ENCODE data around the gene PHACTR3. TPM values are rescaled to one million over a fixed set of nuclear protein-coding genes. Genes with fewer than 3 reads are reported as not detected.

The PHACTR3 gene
- total RNA-seq, 1 donor from 2014 or later, result 1.1 TPM

DNA sequence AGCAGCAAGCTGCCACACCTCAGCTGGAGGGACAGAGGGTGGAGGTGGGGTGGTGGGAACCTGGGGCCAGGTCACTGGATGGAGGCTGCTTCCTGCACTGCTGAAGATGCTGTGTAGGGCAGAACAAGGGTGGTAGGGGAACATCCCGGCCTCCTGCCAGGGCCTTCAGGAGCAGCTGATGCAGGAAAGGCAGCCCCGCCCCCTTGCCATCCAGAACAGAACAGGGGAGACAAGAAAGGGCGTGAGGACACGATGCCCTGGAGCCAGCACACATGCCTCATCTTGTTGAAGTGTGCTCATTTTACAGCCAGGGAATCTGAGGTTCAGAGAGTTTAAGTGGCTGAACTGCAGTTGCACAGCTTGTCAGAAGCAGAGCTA lies 43.1 kb upstream of the PHACTR3 start:
- H3K4me1 Mint-ChIP-seq (ENCODE audit: low read depth), result no peaks in the 10 kb centered on the region
- H3K27ac Mint-ChIP-seq, result no peak overlapping the region
- TF ChIP-seq, protein P1, sequence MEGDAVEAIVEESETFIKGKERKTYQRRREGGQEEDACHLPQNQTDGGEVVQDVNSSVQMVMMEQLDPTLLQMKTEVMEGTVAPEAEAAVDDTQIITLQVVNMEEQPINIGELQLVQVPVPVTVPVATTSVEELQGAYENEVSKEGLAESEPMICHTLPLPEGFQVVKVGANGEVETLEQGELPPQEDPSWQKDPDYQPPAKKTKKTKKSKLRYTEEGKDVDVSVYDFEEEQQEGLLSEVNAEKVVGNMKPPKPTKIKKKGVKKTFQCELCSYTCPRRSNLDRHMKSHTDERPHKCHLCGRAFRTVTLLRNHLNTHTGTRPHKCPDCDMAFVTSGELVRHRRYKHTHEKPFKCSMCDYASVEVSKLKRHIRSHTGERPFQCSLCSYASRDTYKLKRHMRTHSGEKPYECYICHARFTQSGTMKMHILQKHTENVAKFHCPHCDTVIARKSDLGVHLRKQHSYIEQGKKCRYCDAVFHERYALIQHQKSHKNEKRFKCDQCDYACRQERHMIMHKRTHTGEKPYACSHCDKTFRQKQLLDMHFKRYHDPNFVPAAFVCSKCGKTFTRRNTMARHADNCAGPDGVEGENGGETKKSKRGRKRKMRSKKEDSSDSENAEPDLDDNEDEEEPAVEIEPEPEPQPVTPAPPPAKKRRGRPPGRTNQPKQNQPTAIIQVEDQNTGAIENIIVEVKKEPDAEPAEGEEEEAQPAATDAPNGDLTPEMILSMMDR (IDR thresholded peaks at IDR 0.05; ENCODE audit: unreplicated experiment), result no peak
- DNase-seq (ENCODE audit: low spot score, unreplicated experiment), result no peak
- no peak overlapping the region for H3K4me3 Mint-ChIP-seq (ENCODE audit: low read depth)
- peaks cover 4% of the 10 kb centered on the region for H3K9me3 Mint-ChIP-seq (ENCODE audit: low read depth)
- no peaks in the 10 kb centered on the region for H3K27me3 Mint-ChIP-seq
- peaks cover 2% of the 10 kb centered on the region for H3K36me3 Mint-ChIP-seq (ENCODE audit: insufficient read depth)

DNA sequence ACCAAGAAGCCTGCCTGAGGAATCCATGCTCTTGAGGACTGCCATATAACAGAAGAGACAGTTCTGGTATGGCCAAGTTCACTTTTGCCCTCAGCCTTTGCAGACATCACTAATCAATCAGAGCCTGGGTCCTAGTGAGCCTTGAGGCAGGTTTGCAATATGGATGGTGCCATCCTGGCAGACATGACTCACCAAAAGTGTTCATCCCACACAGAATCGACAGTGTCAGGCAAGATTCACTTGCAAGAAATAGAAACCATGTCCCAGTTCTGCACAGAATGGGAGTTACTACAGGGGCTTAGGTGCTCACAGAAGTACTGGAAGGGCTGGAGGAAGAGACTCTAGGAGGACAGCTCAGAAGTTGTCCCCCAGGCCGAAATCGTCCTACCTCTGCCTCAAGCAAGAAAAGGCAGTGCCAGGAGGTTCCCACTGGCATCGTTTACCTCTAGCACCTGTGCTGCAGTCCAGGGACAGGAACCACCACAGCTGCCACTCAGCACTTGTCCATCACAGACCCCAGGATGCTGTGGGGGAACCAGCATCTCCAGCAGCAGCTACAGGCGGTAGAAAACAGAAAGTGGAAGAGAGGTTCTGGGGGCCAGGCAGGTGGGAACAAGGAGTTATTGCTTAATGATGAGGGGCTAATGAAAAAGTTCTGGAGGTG lies 42.6 kb upstream of the PHACTR3 start:
- Mint-ChIP-seq H3K36me3 (ENCODE audit: insufficient read depth) (peaks cover 2% of the 10 kb centered on the region), H3K27ac (no peak overlapping the region), H3K9me3 (ENCODE audit: low read depth) (peaks cover 4% of the 10 kb centered on the region), H3K27me3 (no peaks in the 10 kb centered on the region), H3K4me1 (ENCODE audit: low read depth) (no peaks in the 10 kb centered on the region), H3K4me3 (ENCODE audit: low read depth) (no peak overlapping the region)
- DNase-seq (ENCODE audit: low spot score, unreplicated experiment), result no peak
- TF ChIP-seq, protein P1 (IDR thresholded peaks at IDR 0.05; ENCODE audit: unreplicated experiment), result no peak

DNA sequence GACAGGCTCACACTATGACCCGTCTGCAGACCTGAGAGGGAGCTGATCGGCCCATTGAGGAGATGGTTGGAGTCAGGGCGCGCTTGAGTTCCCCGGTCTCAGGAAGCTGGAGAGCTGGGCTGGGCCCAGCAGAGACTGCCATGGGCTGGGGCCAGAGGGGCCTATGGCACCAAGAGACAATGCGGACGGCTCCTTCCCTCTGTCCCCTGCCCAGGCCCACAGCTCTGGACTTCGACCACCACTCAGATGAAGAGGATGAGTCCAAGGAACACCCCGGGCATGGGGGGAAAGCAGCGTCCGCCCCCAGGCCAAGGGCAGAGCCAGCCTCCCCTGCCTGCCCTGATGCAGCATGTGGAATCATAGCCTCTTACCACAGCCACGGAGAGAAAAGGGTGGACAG lies 40.2 kb upstream of the PHACTR3 start:
- Mint-ChIP-seq H3K36me3 (ENCODE audit: insufficient read depth) (no peaks in the 10 kb centered on the region), H3K4me1 (ENCODE audit: low read depth) (no peaks in the 10 kb centered on the region), H3K27me3 (peaks cover 15% of the 10 kb centered on the region), H3K9me3 (ENCODE audit: low read depth) (no peaks in the 10 kb centered on the region), H3K4me3 (ENCODE audit: low read depth) (no peak overlapping the region), H3K27ac (no peak overlapping the region)
- TF ChIP-seq, protein P1 (IDR thresholded peaks at IDR 0.05; ENCODE audit: unreplicated experiment), result no peak
- no peak for DNase-seq (ENCODE audit: low spot score, unreplicated experiment)

DNA sequence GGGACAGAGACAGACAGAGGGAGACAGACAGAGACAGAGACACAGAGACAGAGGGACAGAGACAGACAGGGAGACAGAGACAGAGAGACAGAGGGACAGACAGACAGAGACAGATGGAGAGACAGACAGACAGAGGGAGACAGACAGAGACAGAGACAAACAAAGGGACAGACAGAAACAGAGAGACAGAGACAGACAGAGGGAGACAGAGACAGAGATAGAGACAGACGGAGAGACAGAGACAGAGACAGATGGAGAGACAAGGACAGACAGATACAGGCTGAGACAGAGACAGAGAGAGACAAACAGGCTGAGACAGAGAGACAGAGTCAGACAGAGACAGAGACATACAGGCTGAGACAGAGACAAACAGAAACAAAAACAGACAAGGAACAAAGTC lies 39.4 kb upstream of the PHACTR3 start:
- Mint-ChIP-seq H3K27me3 (peaks cover 21% of the 10 kb centered on the region), H3K4me3 (ENCODE audit: low read depth) (no peak overlapping the region), H3K9me3 (ENCODE audit: low read depth) (no peaks in the 10 kb centered on the region), H3K27ac (no peak overlapping the region), H3K36me3 (ENCODE audit: insufficient read depth) (no peaks in the 10 kb centered on the region), H3K4me1 (ENCODE audit: low read depth) (no peaks in the 10 kb centered on the region)
- DNase-seq (ENCODE audit: low spot score, unreplicated experiment), result no peak
- TF ChIP-seq, protein P1 (IDR thresholded peaks at IDR 0.05; ENCODE audit: unreplicated experiment), result no peak

DNA sequence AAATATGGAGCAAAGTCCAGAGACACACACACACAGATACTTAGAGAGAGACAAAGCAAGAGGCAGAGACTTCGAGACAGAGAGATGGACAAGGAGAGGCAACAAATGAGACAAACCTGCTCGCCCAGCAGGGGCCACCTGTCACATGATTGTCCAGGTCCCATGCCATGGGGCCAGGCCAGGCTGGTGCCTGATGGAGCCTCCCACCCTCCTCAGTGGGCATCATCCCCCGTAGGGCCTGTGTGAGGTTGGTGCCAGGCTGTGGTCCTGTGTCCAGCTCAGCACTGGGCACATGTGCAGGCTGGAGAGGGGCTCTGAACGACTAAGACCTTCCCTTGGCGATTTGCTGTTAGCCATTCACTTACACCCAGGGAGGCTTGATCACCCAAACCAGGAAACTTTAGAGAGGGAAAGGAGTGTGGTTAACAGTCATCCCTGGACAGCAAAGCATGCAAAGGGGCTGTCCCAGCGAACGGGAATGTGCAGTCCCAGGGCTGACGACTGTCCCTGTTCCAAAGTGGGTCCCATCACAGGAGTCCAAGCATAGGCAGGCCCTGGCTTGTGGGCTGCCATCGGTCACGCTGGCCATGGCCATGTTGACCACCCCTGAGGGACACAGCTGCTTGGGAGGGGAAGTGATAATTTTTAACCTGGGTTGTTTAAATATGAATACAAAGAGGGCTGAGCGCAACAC lies 38.4 kb upstream of the PHACTR3 start:
- peaks cover 25% of the 10 kb centered on the region for H3K27me3 Mint-ChIP-seq
- no peak overlapping the region for H3K4me3 Mint-ChIP-seq (ENCODE audit: low read depth)
- H3K27ac Mint-ChIP-seq, result no peak overlapping the region
- no peak for DNase-seq (ENCODE audit: low spot score, unreplicated experiment)
- H3K36me3 Mint-ChIP-seq (ENCODE audit: insufficient read depth), result no peaks in the 10 kb centered on the region
- TF ChIP-seq, protein P1 (IDR thresholded peaks at IDR 0.05; ENCODE audit: unreplicated experiment), result no peak
- no peaks in the 10 kb centered on the region for H3K4me1 Mint-ChIP-seq (ENCODE audit: low read depth)
- H3K9me3 Mint-ChIP-seq (ENCODE audit: low read depth), result no peaks in the 10 kb centered on the region

Measured in progenitor cell of endocrine pancreas (in vitro differentiated cells).